Natural killer cell treated with Interleukin-12 subunit alpha and Interleukin-12 subunit beta and Interleukin-15 and Interleukin-18, amount 100 ng/mL, for 72 hours (primary cell): Measurements from ENCODE around the gene UEVLD. TPM values are rescaled to one million over a fixed set of nuclear protein-coding genes. Genes with fewer than 3 reads are reported as not detected.

ENCODE experiments used
- ATAC-seq, 2 donors: fragments of 150-1000 bp; cut with Tn5 transposase in 1 of 2; sonication (Bioruptor Pico), chemical (Tn5 transposase) in 1 of 2; 2 replicates each; pipeline ENCODE4 v1.10.0; 2021
- DNase-seq: peaks from one replicate; pipeline ENCODE4 v3.0.0; 2022; ENCODE audit warnings: low spot score
- H3K27ac Mint-ChIP-seq, 2 donors: 1 replicate in 1 of 2; 2 replicates in 1 of 2; pipeline ENCODE4 v1.8.0; 2022; ENCODE audit warnings: mixed read lengths in 2 of 2, mild to moderate bottlenecking in 1 of 2, moderate library complexity in 1 of 2
- H3K27me3 Mint-ChIP-seq, 2 donors: 1 replicate in 1 of 2; 2 replicates in 1 of 2; pipeline ENCODE4 v1.8.0; 2022; ENCODE audit warnings: mixed read lengths in 2 of 2
- H3K36me3 Mint-ChIP-seq: one replicate; pipeline ENCODE4 v1.8.0; 2022; ENCODE audit warnings: mixed read lengths
- H3K4me1 Mint-ChIP-seq, 2 donors: 1 replicate in 1 of 2; 2 replicates in 1 of 2; pipeline ENCODE4 v1.8.0; 2022; ENCODE audit warnings: low read depth in 2 of 2, mixed read lengths in 2 of 2, mild to moderate bottlenecking in 1 of 2
- H3K4me3 Mint-ChIP-seq: one replicate; pipeline ENCODE4 v1.8.0; 2022; ENCODE audit warnings: mixed read lengths
- H3K9me3 Mint-ChIP-seq: 2 replicates; pipeline ENCODE4 v1.8.0; 2022; ENCODE audit warnings: mixed read lengths
- total RNA-seq, 2 donors: library from RNA; stranded (reverse); gene quantifications; one replicate each; pipeline ENCODE4 v1.2.3, GENCODE V29; 2022

The UEVLD gene
- total RNA-seq: 10 to 100 TPM; 18.8 to 38.8 TPM

- Mint-ChIP-seq H3K4me1 (peaks cover 0 to 10% of the 10 kb centered on the region in 2 donors), H3K27ac (no peak within 1 kb of the TSS), H3K9me3 (no peaks in the 10 kb centered on the region), H3K27me3 (no peaks in the 10 kb centered on the region), H3K4me3 (no peak within 1 kb of the TSS), H3K36me3 (no peaks in the 10 kb centered on the region)
- DNase-seq (peak; percentile 92), ATAC-seq (peak; percentile 85 to 91)
Measured at GRCh38 chr11:18588297-18589252, at the start of gene UEVLD. Gene UEVLD, minus strand, starts transcription at chr11:18588734. Its CDS starts 80 bp downstream, at chr11:18588654.

- Mint-ChIP-seq H3K9me3 (no peaks in the 10 kb centered on the region), H3K4me3 (peak within 1 kb of the TSS; percentile 98), H3K27ac (peak within 1 kb of the TSS; percentile 98 to 99), H3K27me3 (peaks cover 0 to 2% of the 10 kb centered on the region in 2 donors), H3K36me3 (peaks cover 4% of the 10 kb centered on the region), H3K4me1 (peaks cover 25 to 35% of the 10 kb centered on the region in 2 donors)
- peak; percentile 97 to 98 for ATAC-seq
- DNase-seq: peak; percentile 99
Measured at GRCh38 chr11:18634140-18635032, 45.9 kb upstream of the UEVLD start, which contains the start of gene SPTY2D1. Gene SPTY2D1, minus strand, starts transcription at chr11:18634342. Its CDS starts 85 bp downstream, at chr11:18634257.

- Mint-ChIP-seq H3K27ac (peak overlapping the region; percentile 98 to 99), H3K27me3 (peaks cover 0 to 2% of the 10 kb centered on the region in 2 donors), H3K4me1 (peaks cover 25 to 40% of the 10 kb centered on the region in 2 donors), H3K4me3 (peak overlapping the region; percentile 98), H3K36me3 (peaks cover 4% of the 10 kb centered on the region), H3K9me3 (no peaks in the 10 kb centered on the region)
- ATAC-seq (peak in 1 of 2 donors; percentile 45), DNase-seq (no peak)
Measured at GRCh38 chr11:18633256-18634139, 45.0 kb upstream of the UEVLD start.

GRCh38 chr11:18632841-18633240 is 44.3 kb upstream of the UEVLD start:
- DNase-seq (no peak), ATAC-seq (no peak)
- no peaks in the 10 kb centered on the region for H3K9me3 Mint-ChIP-seq
- H3K4me3 Mint-ChIP-seq: peak overlapping the region; percentile 98
- peaks cover 4% of the 10 kb centered on the region for H3K36me3 Mint-ChIP-seq
- peaks cover 0 to 2% of the 10 kb centered on the region in 2 donors for H3K27me3 Mint-ChIP-seq
- H3K4me1 Mint-ChIP-seq: peaks cover 29 to 47% of the 10 kb centered on the region in 2 donors
- H3K27ac Mint-ChIP-seq: peak overlapping the region; percentile 98 to 99

- H3K27ac Mint-ChIP-seq: no peak overlapping the region
- no peak for DNase-seq
- no peak for ATAC-seq
- peaks cover 26 to 43% of the 10 kb centered on the region in 2 donors for H3K4me1 Mint-ChIP-seq
- H3K4me3 Mint-ChIP-seq: no peak overlapping the region
- peaks cover 6% of the 10 kb centered on the region for H3K36me3 Mint-ChIP-seq
- no peaks in the 10 kb centered on the region for H3K27me3 Mint-ChIP-seq
- H3K9me3 Mint-ChIP-seq: no peaks in the 10 kb centered on the region
Measured at GRCh38 chr11:18624161-18624560, 35.6 kb upstream of the UEVLD start.

GRCh38 chr11:18623707-18624106 is 35.2 kb upstream of the UEVLD start:
- no peak for DNase-seq

GRCh38 chr11:18618342-18619025 is 29.9 kb upstream of the UEVLD start:
- Mint-ChIP-seq H3K4me1 (peaks cover 54 to 58% of the 10 kb centered on the region in 2 donors), H3K27ac (peak overlapping the region; percentile 74 to 90), H3K36me3 (peaks cover 18% of the 10 kb centered on the region), H3K27me3 (no peaks in the 10 kb centered on the region), H3K9me3 (no peaks in the 10 kb centered on the region), H3K4me3 (peak overlapping the region; percentile 74)
- no peak for DNase-seq
- no peak for ATAC-seq

More at GRCh38 chr11:18623707-18624106, 35.2 kb upstream of the UEVLD start:
- ATAC-seq: no peak
- Mint-ChIP-seq H3K27me3 (no peaks in the 10 kb centered on the region), H3K27ac (no peak overlapping the region), H3K4me3 (no peak overlapping the region), H3K36me3 (peaks cover 6% of the 10 kb centered on the region), H3K9me3 (no peaks in the 10 kb centered on the region), H3K4me1 (peaks cover 31 to 44% of the 10 kb centered on the region in 2 donors)

GRCh38 chr11:18617688-18618341 is 29.3 kb upstream of the UEVLD start:
- Mint-ChIP-seq H3K4me1 (peaks cover 54 to 57% of the 10 kb centered on the region in 2 donors), H3K36me3 (peaks cover 21% of the 10 kb centered on the region), H3K27ac (peak overlapping the region; percentile 74 to 90), H3K27me3 (no peaks in the 10 kb centered on the region), H3K9me3 (no peaks in the 10 kb centered on the region), H3K4me3 (peak overlapping the region; percentile 74)
- ATAC-seq: peak; percentile 85 to 86
- peak; percentile 69 for DNase-seq

- Mint-ChIP-seq H3K9me3 (no peaks in the 10 kb centered on the region), H3K4me3 (peak overlapping the region; percentile 88), H3K4me1 (peaks cover 44 to 49% of the 10 kb centered on the region in 2 donors), H3K27me3 (no peaks in the 10 kb centered on the region), H3K36me3 (peaks cover 21% of the 10 kb centered on the region), H3K27ac (peak overlapping the region; percentile 63 to 68)
- ATAC-seq (peak; percentile 80 to 84), DNase-seq (no peak)
Measured at GRCh38 chr11:18615628-18616392, 27.3 kb upstream of the UEVLD start.

GRCh38 chr11:18614667-18615066 is 26.1 kb upstream of the UEVLD start:
- DNase-seq (no peak), ATAC-seq (peak in 1 of 2 donors; percentile 4)
- Mint-ChIP-seq H3K9me3 (no peaks in the 10 kb centered on the region), H3K4me3 (no peak overlapping the region), H3K4me1 (peaks cover 40 to 46% of the 10 kb centered on the region in 2 donors), H3K36me3 (peaks cover 21% of the 10 kb centered on the region), H3K27ac (no peak overlapping the region), H3K27me3 (no peaks in the 10 kb centered on the region)

- no peak overlapping the region for H3K27ac Mint-ChIP-seq
- H3K4me1 Mint-ChIP-seq: peaks cover 23 to 28% of the 10 kb centered on the region in 2 donors
- H3K27me3 Mint-ChIP-seq: no peaks in the 10 kb centered on the region
- ATAC-seq (no peak), DNase-seq (no peak)
- H3K4me3 Mint-ChIP-seq: no peak overlapping the region
- no peaks in the 10 kb centered on the region for H3K9me3 Mint-ChIP-seq
- peaks cover 21% of the 10 kb centered on the region for H3K36me3 Mint-ChIP-seq
Measured at GRCh38 chr11:18612394-18612793, 23.9 kb upstream of the UEVLD start.
